ENCODE results near the gene SPDYE8.
"Not testable (repeated sequence)": the region's sequence is repeated elsewhere in the genome, so short reads cannot be mapped to it uniquely, and the experiment has no call there.

The SPDYE8 gene

DNA sequence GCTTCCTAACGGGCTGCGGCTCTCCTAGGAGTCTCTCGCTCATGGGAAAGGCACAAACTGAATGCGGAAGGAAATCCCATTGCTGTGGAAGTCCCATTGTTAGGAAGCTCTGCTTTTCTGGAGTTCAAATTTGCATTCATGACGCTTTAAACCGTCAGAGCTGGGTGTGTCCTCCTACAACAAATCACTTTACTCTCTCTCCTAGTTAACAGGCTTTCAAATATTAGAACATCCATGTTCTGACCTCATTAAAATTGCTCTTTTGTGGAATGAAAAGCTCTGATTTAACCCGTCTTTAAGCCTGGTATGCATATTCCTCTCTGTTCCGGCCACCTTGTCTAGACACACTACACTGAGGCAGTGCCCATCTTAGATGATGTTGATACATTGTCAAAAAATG, at the start of gene SPDYE8:
SPDYE8 (minus strand) TSS at position 101 of the 400 bp plus-strand sequence. CDS start 1,800 bp downstream, outside the sequence.
- DNase-seq: not testable (repeated sequence)

DNA sequence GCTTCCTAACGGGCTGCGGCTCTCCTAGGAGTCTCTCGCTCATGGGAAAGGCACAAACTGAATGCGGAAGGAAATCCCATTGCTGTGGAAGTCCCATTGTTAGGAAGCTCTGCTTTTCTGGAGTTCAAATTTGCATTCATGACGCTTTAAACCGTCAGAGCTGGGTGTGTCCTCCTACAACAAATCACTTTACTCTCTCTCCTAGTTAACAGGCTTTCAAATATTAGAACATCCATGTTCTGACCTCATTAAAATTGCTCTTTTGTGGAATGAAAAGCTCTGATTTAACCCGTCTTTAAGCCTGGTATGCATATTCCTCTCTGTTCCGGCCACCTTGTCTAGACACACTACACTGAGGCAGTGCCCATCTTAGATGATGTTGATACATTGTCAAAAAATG, 28.2 kb upstream of the SPDYE8 start, which contains the start of gene SPDYE11:
SPDYE11 (minus strand) TSS at position 101 of the 400 bp plus-strand sequence. CDS start 1,800 bp downstream, outside the sequence.
- DNase-seq: not testable (repeated sequence)

DNA sequence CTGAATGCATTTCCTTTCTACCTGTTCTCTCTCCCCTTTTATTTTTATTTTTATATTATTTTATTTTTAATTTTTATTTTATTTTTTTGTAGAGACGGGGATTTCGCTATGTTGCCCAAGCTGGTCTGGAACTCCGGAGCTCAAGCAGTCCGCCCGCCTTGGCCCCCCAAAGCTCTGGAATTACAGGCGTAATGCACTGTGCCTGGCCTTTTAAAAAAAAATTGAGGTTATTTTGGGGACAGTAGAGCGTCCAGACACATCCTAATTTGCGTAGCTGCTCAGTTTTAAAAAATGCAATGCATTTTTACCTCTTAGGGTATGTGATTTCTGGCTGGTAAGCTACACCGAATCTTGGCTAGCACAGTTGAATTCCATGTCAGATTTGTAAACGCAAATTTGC, 23.1 kb downstream of the SPDYE8 start:
- not testable (repeated sequence) for DNase-seq

DNA sequence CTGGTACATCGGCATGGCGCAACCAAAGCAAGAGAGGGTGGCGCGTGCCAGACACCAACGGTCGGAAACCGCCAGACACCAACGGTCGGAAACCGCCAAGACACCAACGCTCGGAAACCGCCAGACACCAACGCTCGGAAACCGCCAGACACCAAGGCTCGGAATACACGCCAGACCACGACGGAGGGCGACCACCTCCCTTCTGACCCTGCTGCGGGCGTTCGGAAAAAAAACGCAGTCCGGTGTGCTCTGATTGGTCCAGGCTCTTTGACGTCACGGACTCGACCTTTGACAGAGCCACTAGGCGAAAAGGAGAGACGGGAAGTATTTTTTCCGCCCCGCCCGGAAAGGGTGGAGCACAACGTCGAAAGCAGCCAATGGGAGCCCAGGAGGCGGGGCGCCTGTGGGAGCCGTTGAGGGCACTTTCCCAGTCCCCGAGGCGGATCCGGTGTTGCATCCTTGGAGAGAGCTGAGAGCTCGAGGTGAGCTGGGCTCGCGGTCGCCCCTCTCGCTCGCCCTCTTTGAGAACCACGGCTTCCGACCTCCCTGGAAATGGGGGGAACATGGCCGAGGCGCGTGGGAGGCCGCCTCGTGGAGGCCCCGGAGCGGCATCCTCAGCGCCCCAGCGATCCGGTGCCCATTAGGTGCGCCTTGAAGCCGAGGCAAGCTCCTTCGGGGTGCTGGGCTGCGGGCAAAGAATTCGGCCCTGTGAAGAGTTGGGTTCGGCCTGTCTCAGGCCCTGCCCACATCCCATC, 23.7 kb downstream of the SPDYE8 start:
- DNase-seq: not testable (repeated sequence)

- DNase-seq: not testable (repeated sequence)
Measured at GRCh38 chr7:73005356-73005692, 24.2 kb downstream of the SPDYE8 start.

GRCh38 chr7:72997887-72998468, 31.6 kb downstream of the SPDYE8 start:
- DNase-seq: not testable (repeated sequence)

DNA sequence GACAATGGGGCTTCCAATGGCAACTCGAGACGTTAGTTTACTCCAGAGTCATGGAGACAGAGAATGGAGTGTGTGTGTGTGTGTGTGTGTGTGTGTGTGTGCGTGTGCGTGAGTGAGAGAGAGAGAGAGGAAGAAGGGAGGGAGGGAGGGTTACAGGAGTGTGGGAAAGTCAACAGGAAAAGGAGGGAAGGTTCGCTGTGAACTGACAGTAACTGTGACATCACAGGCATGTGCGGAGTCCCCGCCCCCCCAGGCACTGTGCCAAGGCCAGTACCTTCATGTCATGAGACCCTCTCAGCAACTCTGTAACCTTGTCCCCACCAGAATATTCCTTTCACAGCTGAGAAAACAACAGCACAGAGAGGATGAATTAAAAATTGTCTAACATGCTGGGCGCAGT, 32.1 kb downstream of the SPDYE8 start:
- DNase-seq: not testable (repeated sequence)

DNA sequence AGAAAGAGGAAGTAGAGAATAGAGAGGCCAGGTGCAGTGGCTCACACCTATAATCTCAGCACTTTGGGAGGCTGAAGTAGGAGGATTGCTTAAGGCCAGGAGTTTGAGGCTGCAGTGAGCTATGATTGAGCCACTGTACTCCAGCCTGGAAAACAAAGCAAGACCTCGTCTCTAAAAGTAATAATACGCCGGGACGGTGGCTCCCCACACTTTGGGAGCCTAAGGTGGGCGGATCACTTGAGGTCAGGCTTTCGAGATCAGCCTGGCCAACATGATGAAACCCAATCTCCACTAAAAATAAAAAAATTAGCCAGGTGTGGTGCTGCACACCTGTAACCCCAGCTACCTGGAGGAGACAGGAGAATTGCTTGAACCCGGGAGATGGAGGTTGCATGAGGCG, 34.1 kb downstream of the SPDYE8 start:
- DNase-seq: not testable (repeated sequence)

DNA sequence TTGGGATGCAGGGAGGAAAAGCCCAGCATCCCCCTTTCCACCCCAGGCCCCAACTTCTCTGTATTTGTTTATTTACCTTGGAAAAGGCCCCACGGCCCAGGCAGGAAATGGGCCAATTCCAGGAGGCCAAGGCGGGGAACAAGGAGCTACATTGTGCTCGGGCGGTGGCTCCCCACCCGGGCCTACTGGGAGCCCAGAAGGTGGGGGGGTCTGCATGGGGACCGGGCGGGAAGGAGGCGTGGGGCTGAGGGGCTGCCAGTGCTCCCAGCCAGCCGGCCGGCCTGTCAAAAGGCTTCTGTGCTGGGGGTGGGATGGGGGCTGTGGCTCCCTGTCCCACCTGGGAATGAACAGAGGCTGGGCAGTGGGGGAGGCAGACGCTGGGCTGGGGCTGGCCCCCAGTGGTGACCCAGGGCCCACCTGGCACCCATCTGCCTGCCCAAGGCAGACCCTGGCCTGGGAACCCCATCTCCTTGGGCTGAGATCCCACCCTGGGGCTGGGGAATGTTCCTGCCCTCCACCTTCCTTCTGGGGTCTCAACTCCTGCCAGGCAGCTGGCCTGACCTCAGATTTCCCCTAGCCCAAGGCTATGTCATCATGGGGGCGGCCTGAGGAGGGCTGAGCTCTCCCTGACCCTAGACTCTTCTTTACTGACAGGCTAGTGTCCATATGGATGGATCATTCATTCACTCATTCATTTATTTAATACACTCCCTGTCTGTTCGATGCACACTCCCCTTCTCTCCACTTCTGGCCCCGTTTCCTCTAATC, 39.2 kb downstream of the SPDYE8 start:
- DNase-seq: not testable (repeated sequence)

GRCh38 chr7:72982084-72982483, 47.5 kb downstream of the SPDYE8 start:
- DNase-seq: not testable (repeated sequence)

DNA sequence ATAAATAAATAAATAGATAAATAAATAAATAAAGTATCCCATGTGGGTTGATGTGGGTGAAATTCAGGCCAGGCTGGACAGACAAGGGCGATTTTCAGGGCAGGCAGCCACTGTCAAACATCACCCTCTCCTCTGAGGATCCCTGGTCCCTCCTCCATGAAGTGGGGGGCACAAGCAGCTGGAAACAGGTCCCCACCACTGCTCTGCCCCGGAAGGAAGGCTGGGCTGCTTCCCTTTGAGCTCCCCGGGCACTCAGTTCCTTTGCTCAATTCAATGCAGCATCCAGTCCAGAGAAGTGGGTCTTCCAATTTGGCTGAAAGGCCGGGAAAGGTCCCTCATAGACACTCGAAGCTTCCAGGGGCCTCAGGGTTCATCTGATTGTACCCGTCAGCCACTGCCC, 49.2 kb downstream of the SPDYE8 start:
- not testable (repeated sequence) for DNase-seq

DNA sequence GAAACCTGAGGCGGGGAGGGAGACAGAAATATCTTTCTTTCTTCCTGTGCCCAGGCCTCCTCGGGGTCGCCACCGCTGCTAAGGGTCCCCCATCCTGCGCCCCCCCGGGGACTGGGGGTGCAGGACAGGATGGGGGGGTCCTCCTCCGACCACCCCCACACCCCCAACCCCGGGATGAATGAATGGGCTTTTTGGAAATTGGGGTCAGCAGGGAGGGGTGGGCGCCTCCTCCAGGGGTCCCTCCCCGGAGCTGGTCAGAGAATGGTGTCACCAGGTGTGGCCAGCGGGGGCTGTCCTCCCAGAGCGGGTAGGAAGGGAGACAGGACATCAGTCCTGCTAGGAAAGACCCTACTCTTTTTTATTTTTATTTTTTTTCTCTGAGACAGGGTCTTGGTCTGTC, 53.1 kb downstream of the SPDYE8 start:
- DNase-seq: not testable (repeated sequence)

DNA sequence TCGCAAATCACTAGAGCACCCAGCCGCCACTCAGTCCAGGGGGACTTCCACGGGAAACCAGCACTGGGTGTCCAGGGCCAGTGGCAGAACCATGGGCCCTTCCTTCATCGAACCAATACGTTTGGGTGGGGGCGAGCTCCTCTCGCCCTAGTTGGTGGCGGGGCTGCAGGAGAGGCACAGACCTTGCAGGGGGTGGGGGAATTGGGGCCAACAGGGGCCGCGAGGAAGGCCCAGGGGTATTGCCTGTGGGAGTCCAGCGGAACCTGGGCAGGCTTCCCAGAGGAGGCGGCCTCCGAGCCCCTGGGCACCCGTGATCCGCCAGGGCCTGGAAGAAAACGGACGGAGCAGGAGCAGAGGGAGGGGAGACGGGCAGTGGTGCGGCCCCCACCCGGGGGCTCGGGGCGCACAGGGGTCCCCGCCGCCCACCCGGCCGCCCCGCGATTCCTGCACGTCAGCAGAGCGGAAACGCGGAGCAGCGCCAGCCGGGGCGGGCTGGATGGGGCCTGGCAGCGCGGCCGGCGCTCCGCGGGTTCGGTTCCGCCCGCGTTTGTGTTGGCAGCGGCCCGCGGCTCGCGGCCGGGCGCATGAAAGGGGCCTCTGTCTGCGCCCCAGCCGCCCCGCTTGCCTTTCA, 53.8 kb downstream of the SPDYE8 start:
- not testable (repeated sequence) for DNase-seq

GRCh38 chr7:72974781-72975180, 54.8 kb downstream of the SPDYE8 start:
- DNase-seq: not testable (repeated sequence)

DNA sequence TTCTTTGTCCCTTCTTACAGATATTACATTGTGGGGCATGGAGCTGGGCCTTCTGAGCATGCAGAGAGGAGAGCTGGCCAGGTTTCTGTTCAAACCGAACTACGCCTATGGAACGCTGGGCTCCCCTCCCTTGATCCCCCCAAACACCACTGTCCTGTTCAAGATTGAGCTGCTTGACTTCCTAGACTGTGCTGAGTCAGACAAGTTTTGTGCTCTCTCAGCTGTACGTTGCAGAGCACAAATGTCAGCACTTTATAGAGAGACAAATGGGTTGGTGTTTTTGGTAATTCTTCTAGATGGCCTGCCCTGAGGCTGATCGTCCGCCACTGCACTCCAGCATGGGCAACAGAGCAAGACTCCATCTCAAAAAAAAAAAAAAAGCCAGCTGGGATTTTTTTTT, 58.1 kb downstream of the SPDYE8 start:
- DNase-seq: not testable (repeated sequence)

Measured in NCI-H510A treated with DMSO at 0.1 percent for 48 hours (cell line).